B cell (primary cell): ENCODE data around the gene ARHGAP26. TPM values are rescaled to one million over a fixed set of nuclear protein-coding genes. Genes with fewer than 3 reads are reported as not detected.

Experiments
- ATAC-seq: fragments of 200-7000 bp; cut with Tn5 transposase; one replicate; pipeline ENCODE4 v1.10.0; 2021; ENCODE audit warnings: low read depth, mild to moderate bottlenecking, moderate number of reproducible peaks, moderate library complexity
- CTCF ChIA-PET: fragments of 350-600 bp; sonication (Branson Sonifier 250); formaldehyde crosslinking; loops from one replicate; lab custom pipeline; 2021; ENCODE audit warnings: antibody characterized with exemption, inconsistent platforms; lab: Charles Lee
- POLR2A ChIA-PET: fragments of 350-600 bp; sonication (Branson Sonifier 250); formaldehyde crosslinking; loops from one replicate; lab custom pipeline; 2021; ENCODE audit warnings: antibody characterized with exemption; lab: Charles Lee
- DNase-seq: peaks from one replicate; pipeline ENCODE4 v3.0.0; 2013
- H2AFZ ChIP-seq: 2 replicates; pipeline ENCODE4 v1.6.1; 2012; ENCODE audit warnings: mild to moderate bottlenecking, low read depth, low read length; ENCODE audit not compliant: insufficient read depth, poor library complexity, severe bottlenecking
- H3K27ac ChIP-seq, 2 donors: 1 replicate in 1 of 2; 2 replicates in 1 of 2; pipeline ENCODE4 v1.5.1; 2012 to 2013; ENCODE audit warnings: low read length in 2 of 2, mild to moderate bottlenecking in 2 of 2, moderate library complexity in 1 of 2
- H3K27me3 ChIP-seq, 4 experiments: fragments of 200-600 bp in 1 of 4; sonication (generic) in 1 of 4; replicated peaks in 1 of 4; 1 replicate in 2 of 4; 2 replicates in 2 of 4; pipeline versions ENCODE4 v1.6.1 to v1.7.0; 2013 to 2016; ENCODE audit warnings: low read length in 3 of 4, mild to moderate bottlenecking in 2 of 4, mixed read lengths in 1 of 4, moderate library complexity in 1 of 4; ENCODE audit not compliant: insufficient read depth in 4 of 4, control insufficient read depth in 3 of 4; ENCODE audit errors: control extremely low read depth in 1 of 4
- H3K36me3 ChIP-seq, 2 experiments: replicated peaks in 1 of 2; 1 replicate in 1 of 2; 2 replicates in 1 of 2; pipeline versions ENCODE4 v1.6.1 to v1.7.1; 2013; ENCODE audit warnings: low read length in 1 of 2; ENCODE audit not compliant: insufficient read depth in 2 of 2, control insufficient read depth in 1 of 2; ENCODE audit errors: control extremely low read depth in 1 of 2, extremely low read depth in 1 of 2
- H3K4me1 ChIP-seq, 2 donors: fragments of 200-600 bp in 1 of 2; sonication (generic) in 1 of 2; 1 replicate in 1 of 2; 2 replicates in 1 of 2; pipeline versions ENCODE4 v1.5.1 to v1.6.1; 2013 to 2017; ENCODE audit warnings: low read length in 2 of 2; ENCODE audit not compliant: control insufficient read depth in 2 of 2, insufficient read depth in 2 of 2
- H3K4me2 ChIP-seq: replicated peaks from 2 replicates; pipeline ENCODE3; 2012; ENCODE audit warnings: mild to moderate bottlenecking, low read depth, low read length; ENCODE audit not compliant: poor library complexity, severe bottlenecking
- H3K4me3 ChIP-seq, 5 experiments: fragments of 200-600 bp in 1 of 5; sonication (generic) in 1 of 5; 1 replicate in 3 of 5; 2 replicates in 2 of 5; pipeline versions ENCODE4 v1.5.1 to v1.7.0; 2011 to 2016; ENCODE audit warnings: low read length in 4 of 5, mild to moderate bottlenecking in 4 of 5, low read depth in 2 of 5, control low read depth in 1 of 5, moderate library complexity in 1 of 5; ENCODE audit not compliant: insufficient read depth in 1 of 5; ENCODE audit errors: control extremely low read depth in 1 of 5, extremely low read depth in 1 of 5
- H3K79me2 ChIP-seq: fragments of 200-600 bp; sonication (generic); one replicate; pipeline ENCODE4 v1.6.0; 2016; ENCODE audit warnings: low read length; ENCODE audit not compliant: control insufficient read depth, insufficient read depth
- H3K9ac ChIP-seq: fragments of 200-600 bp; sonication (generic); 2 replicates; pipeline ENCODE4 v1.6.1; 2017; ENCODE audit warnings: mild to moderate bottlenecking, low read length, moderate library complexity
- H3K9me3 ChIP-seq, 3 donors: one replicate each; pipeline versions ENCODE4 v1.6.1 to v1.7.1; 2013; ENCODE audit warnings: low read length in 2 of 3; ENCODE audit not compliant: control insufficient read depth in 2 of 3, insufficient read depth in 1 of 3; ENCODE audit errors: control extremely low read depth in 1 of 3
- H4K20me1 ChIP-seq: 2 replicates; pipeline ENCODE4 v1.6.0; 2012; ENCODE audit warnings: mild to moderate bottlenecking, low read length; ENCODE audit not compliant: insufficient read depth, control insufficient read depth, poor library complexity, severe bottlenecking
- H3K27ac Mint-ChIP-seq: one replicate; pipeline ENCODE4 v1.8.0; 2021; ENCODE audit warnings: mixed read lengths
- H3K27me3 Mint-ChIP-seq: one replicate; pipeline ENCODE4 v1.8.0; 2021; ENCODE audit warnings: mixed read lengths
- H3K4me1 Mint-ChIP-seq: one replicate; pipeline ENCODE4 v1.8.0; 2021; ENCODE audit warnings: mixed read lengths
- H3K4me3 Mint-ChIP-seq: one replicate; pipeline ENCODE4 v1.8.0; 2021; ENCODE audit warnings: mixed read lengths
- H3K9me3 Mint-ChIP-seq: one replicate; pipeline ENCODE4 v1.8.0; 2022; ENCODE audit warnings: mixed read lengths; ENCODE audit not compliant: insufficient read depth
- EZH2 ChIP-seq: IDR thresholded peaks from 2 replicates; pipeline ENCODE4 v1.6.1; 2012; ENCODE audit warnings: borderline replicate concordance, low read depth, mild to moderate bottlenecking, moderate library complexity, low read length; ENCODE audit not compliant: insufficient read depth, poor library complexity, severe bottlenecking
- whole genome bisulfite sequencing: methylation state at CpG from one replicate; pipeline ENCODE4 v1.1.5; 2013; ENCODE audit warnings: missing lambda C conversion rate; ENCODE audit not compliant: insufficient coverage; 5-methylcytosine and 5-hydroxymethylcytosine counted together
- intact Hi-C: fragments of 100-400 bp; cut with micrococcal nuclease; formaldehyde crosslinking; loops from one replicate; pipeline ENCODE4 v1.10.0; 2022
- polyA plus RNA-seq: library from polyadenylated mRNA; depleted of rRNA; stranded (reverse); fragments of >200 nt; gene quantifications from 2 replicates; pipeline ENCODE4 v1.2.3, GENCODE V29; 2012
- total RNA-seq, 2 donors: library from RNA; stranded (reverse); fragments of 120-200 nt in 1 of 2; gene quantifications; 1 replicate in 1 of 2; 2 replicates in 1 of 2; pipeline versions ENCODE4 v1.2.3 to v1.2.4, GENCODE V29; 2013 to 2022
- TF ChIP-seq, protein P1 (sequence below): fragments of 200-600 bp; IDR thresholded peaks from one replicate; pipeline ENCODE4 v1.8.0; 2022; ENCODE audit warnings: antibody characterized with exemption, mild to moderate bottlenecking

The ARHGAP26 gene
- total and polyA plus RNA-seq, 2 donors (not counting 1 experiment from before 2014, with no cell fraction given), result 1.8 to 22.5 TPM

DNA sequence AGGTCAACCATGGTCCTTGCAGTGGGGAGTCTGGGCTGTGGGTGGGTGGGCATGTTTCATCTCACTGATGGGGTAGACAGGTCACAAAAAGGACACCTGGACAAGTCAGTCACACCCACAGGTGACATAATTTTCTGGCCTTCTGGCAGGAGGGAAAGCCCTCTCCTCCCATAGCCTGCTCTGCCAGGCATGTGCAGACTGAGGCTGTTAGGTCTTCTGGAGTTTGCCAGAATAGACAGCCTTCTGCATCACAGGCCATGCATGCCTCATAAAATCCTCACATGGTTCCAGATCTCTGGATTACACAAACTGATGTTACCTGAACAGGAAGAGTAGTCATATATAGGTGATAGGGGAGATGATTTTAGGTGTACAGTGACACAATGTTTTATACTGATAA is 49.1 kb downstream of the ARHGAP26 start:
- Mint-ChIP-seq H3K4me3 (no peak overlapping the region), H3K4me1 (no peaks in the 10 kb centered on the region), H3K27ac (no peak overlapping the region), H3K9me3 (no peaks in the 10 kb centered on the region), H3K27me3 (no peaks in the 10 kb centered on the region)
- Histone ChIP-seq H3K27me3 (no peaks in the 10 kb centered on the region), H3K9me3 (peaks cover 0 to 4% (median 0%) of the 10 kb centered on the region in 3 donors), H3K4me3 (no peak overlapping the region), H3K4me1 (no peaks in the 10 kb centered on the region), H3K9ac (no peak overlapping the region), H4K20me1 (no peaks in the 10 kb centered on the region), H2AFZ (no peak overlapping the region), H3K79me2 (peaks cover 18% of the 10 kb centered on the region), H3K36me3 (no peaks in the 10 kb centered on the region), H3K27ac (no peak overlapping the region), H3K4me2 (no peak overlapping the region)
- DNase-seq (no peak), ATAC-seq (no peak)
- CTCF ChIA-PET, result no interaction called here
- POLR2A ChIA-PET, result no interaction called here
- no peak for TF ChIP-seq EZH2
- TF ChIP-seq, protein P1, sequence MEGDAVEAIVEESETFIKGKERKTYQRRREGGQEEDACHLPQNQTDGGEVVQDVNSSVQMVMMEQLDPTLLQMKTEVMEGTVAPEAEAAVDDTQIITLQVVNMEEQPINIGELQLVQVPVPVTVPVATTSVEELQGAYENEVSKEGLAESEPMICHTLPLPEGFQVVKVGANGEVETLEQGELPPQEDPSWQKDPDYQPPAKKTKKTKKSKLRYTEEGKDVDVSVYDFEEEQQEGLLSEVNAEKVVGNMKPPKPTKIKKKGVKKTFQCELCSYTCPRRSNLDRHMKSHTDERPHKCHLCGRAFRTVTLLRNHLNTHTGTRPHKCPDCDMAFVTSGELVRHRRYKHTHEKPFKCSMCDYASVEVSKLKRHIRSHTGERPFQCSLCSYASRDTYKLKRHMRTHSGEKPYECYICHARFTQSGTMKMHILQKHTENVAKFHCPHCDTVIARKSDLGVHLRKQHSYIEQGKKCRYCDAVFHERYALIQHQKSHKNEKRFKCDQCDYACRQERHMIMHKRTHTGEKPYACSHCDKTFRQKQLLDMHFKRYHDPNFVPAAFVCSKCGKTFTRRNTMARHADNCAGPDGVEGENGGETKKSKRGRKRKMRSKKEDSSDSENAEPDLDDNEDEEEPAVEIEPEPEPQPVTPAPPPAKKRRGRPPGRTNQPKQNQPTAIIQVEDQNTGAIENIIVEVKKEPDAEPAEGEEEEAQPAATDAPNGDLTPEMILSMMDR, result no peak
- intact Hi-C loops, result no loop called here

DNA sequence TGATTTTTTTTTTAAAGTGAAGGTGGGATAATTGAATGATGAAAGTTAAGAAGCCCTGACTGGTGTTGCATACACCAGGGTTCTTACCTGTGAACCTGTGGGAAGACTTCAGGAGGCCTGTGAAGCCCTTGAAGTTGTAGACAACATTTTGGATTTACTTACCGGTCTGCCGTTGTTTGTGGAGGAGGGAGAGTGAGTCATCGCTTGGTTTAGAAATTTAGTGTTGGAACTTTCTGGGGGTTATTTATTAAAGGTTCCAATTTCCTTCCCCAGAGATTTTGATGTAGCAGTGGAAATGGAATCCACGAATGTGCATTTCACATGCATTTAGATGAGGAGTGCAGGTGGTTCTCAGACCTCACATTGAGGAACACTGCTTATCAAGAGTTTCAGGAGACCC is 49.6 kb downstream of the ARHGAP26 start:
- Histone ChIP-seq H3K27me3 (no peaks in the 10 kb centered on the region), H3K4me2 (no peak overlapping the region), H2AFZ (no peak overlapping the region), H3K36me3 (no peaks in the 10 kb centered on the region), H3K4me3 (no peak overlapping the region), H3K79me2 (peaks cover 21% of the 10 kb centered on the region), H3K9ac (no peak overlapping the region), H3K9me3 (peaks cover 0 to 4% (median 0%) of the 10 kb centered on the region in 3 donors), H3K27ac (no peak overlapping the region), H4K20me1 (no peaks in the 10 kb centered on the region), H3K4me1 (no peaks in the 10 kb centered on the region)
- CTCF ChIA-PET, result interaction anchor here (1.6 kb wide), 1 partner anchor 72 kb away, joined by 4 read pairs; no protein-coding TSS in a partner anchor
- TF ChIP-seq EZH2, result no peak
- TF ChIP-seq, protein P1, result no peak
- ATAC-seq, result no peak
- Mint-ChIP-seq H3K4me3 (no peak overlapping the region), H3K9me3 (no peaks in the 10 kb centered on the region), H3K27ac (no peak overlapping the region), H3K27me3 (no peaks in the 10 kb centered on the region), H3K4me1 (no peaks in the 10 kb centered on the region)
- intact Hi-C loops, result no loop called here
- DNase-seq, result no peak
- POLR2A ChIA-PET, result no interaction called here
- WGBS, result 90% methylated on average over 4 of the region's 4 CpGs
